Esophagus squamous epithelium (tissue), 5 donors: ENCODE results near the gene PLCB4. TPM values are rescaled to one million over a fixed set of nuclear protein-coding genes. Genes with fewer than 3 reads are reported as not detected.

Experiments used
- DNase-seq: peaks from one replicate; lab custom pipeline; 2025; lab: John Stamatoyannopoulos, UW
- H3K27ac ChIP-seq, 4 donors: fragments of 200-600 bp; sonication (generic); one replicate each; pipeline ENCODE4 v1.5.1; 2016 to 2019; ENCODE audit warnings: mild to moderate bottlenecking in 1 of 4
- H3K27me3 ChIP-seq, 4 donors: fragments of 200-600 bp; sonication (generic); 1 replicate in 3 of 4; 2 replicates in 1 of 4; pipeline versions ENCODE4 v1.5.1 to v1.6.0; 2017 to 2021; ENCODE audit warnings: antibody characterized with exemption in 1 of 4
- H3K36me3 ChIP-seq, 3 donors: fragments of 200-600 bp; sonication (generic); one replicate each; pipeline ENCODE4 v1.5.1; 2016 to 2019
- H3K4me1 ChIP-seq, 3 donors: fragments of 200-600 bp; sonication (generic); one replicate each; pipeline ENCODE4 v1.5.1; 2017 to 2019
- H3K4me3 ChIP-seq, 4 donors: fragments of 200-600 bp; sonication (generic); 1 replicate in 3 of 4; 2 replicates in 1 of 4; pipeline ENCODE4 v1.5.1; 2016 to 2019; ENCODE audit warnings: mild to moderate bottlenecking in 2 of 4, moderate library complexity in 1 of 4
- H3K9me3 ChIP-seq, 3 donors: fragments of 200-600 bp; sonication (generic); one replicate each; pipeline ENCODE4 v1.5.1; 2016 to 2019
- CTCF ChIP-seq, 6 experiments: fragments of 450-650 bp in 4 of 6; fragments of 200-600 bp in 2 of 6; sonication (generic) in 2 of 6; IDR thresholded peaks; one replicate each; pipeline ENCODE4 v1.5.1; 2016 to 2019; ENCODE audit warnings: antibody characterized with exemption in 6 of 6, mild to moderate bottlenecking in 4 of 6, moderate library complexity in 4 of 6
- POLR2A ChIP-seq, 4 donors: fragments of 450-650 bp; IDR thresholded peaks; one replicate each; pipeline ENCODE4 v1.6.1; 2017; ENCODE audit warnings: antibody characterized with exemption in 4 of 4, mild to moderate bottlenecking in 4 of 4, moderate library complexity in 3 of 4
- WGBS, 2 donors: methylation state at CpG; one replicate each; pipeline ENCODE4 v1.1.5; 2018; 5-methylcytosine and 5-hydroxymethylcytosine counted together
- intact Hi-C: fragments of 100-400 bp; cut with DNase I; formaldehyde crosslinking; loops from one replicate; pipeline ENCODE4 v1.15.0; 2022
- total RNA-seq, 4 donors: library from RNA; depleted of rRNA; stranded (reverse); fragments of >200 nt; gene quantifications; one replicate each; pipeline ENCODE4 v1.1.0, GENCODE V29; 2016
- donor health status: DM: yes; HTN: yes; CAD: no.

PLCB4 gene
- total RNA-seq, 4 donors from 2014 or later = 1.1 to 13.7 (median 2.8) TPM

- H3K9me3 ChIP-seq = no peaks in the 10 kb centered on the region
- WGBS, 2 donors = 2 to 14% methylated on average over 8 to 10 of the region's 38 CpGs
- H3K4me3 ChIP-seq = peak overlapping the region in 2 of 4 donors; percentile 19 to 46
- H3K27ac ChIP-seq = no peak overlapping the region
- no peak for DNase-seq
- H3K27me3 ChIP-seq = peaks cover 0 to 88% (median 2%) of the 10 kb centered on the region in 4 donors
- peaks cover 0 to 27% (median 17%) of the 10 kb centered on the region in 3 donors for H3K4me1 ChIP-seq
- H3K36me3 ChIP-seq = no peaks in the 10 kb centered on the region
- TF ChIP-seq CTCF (IDR thresholded peaks at IDR 0.05) (no peak), POLR2A (IDR thresholded peaks at IDR 0.05) (no peak)
- intact Hi-C loops = no loop called here
Observed at GRCh38 chr20:9515741-9516233, 446.9 kb downstream of the PLCB4 start.

GRCh38 chr20:9516234-9516871 lies 447.5 kb downstream of the PLCB4 start:
- intact Hi-C loops = no loop called here
- 24 to 38% methylated on average over 12 to 21 of the region's 28 CpGs for whole genome bisulfite sequencing, 2 donors
- TF ChIP-seq POLR2A (IDR thresholded peaks at IDR 0.05) (no peak), CTCF (IDR thresholded peaks at IDR 0.05) (no peak)
- H3K4me1 ChIP-seq = peaks cover 0 to 27% (median 17%) of the 10 kb centered on the region in 3 donors
- peak overlapping the region in 2 of 4 donors; percentile 19 to 46 for H3K4me3 ChIP-seq
- H3K27me3 ChIP-seq = peaks cover 0 to 86% (median 2%) of the 10 kb centered on the region in 4 donors
- H3K9me3 ChIP-seq = no peaks in the 10 kb centered on the region
- H3K27ac ChIP-seq = no peak overlapping the region
- no peak for DNase-seq
- no peaks in the 10 kb centered on the region for H3K36me3 ChIP-seq

GRCh38 chr20:9517297-9518162 lies 448.6 kb downstream of the PLCB4 start:
- peaks cover 0 to 78% (median 2%) of the 10 kb centered on the region in 4 donors for H3K27me3 ChIP-seq
- no peaks in the 10 kb centered on the region for H3K9me3 ChIP-seq
- peaks cover 0 to 27% (median 17%) of the 10 kb centered on the region in 3 donors for H3K4me1 ChIP-seq
- no peak overlapping the region for H3K4me3 ChIP-seq
- TF ChIP-seq POLR2A (IDR thresholded peaks at IDR 0.05) = no peak
- TF ChIP-seq CTCF (IDR thresholded peaks at IDR 0.05) = no peak
- WGBS, 2 donors = 68 to 72% methylated on average over 8 of the region's 8 CpGs
- no peak for DNase-seq
- no peak overlapping the region for H3K27ac ChIP-seq
- no peaks in the 10 kb centered on the region for H3K36me3 ChIP-seq
- intact Hi-C loops = no loop called here

- Histone ChIP-seq H3K4me3 (no peak overlapping the region), H3K9me3 (no peaks in the 10 kb centered on the region), H3K36me3 (no peaks in the 10 kb centered on the region), H3K27me3 (peaks cover 0 to 66% (median 2%) of the 10 kb centered on the region in 4 donors), H3K27ac (no peak overlapping the region), H3K4me1 (peaks cover 0 to 27% (median 17%) of the 10 kb centered on the region in 3 donors)
- DNase-seq = no peak
- WGBS, 2 donors = 51 to 57% methylated on average over 8 of the region's 8 CpGs
- intact Hi-C loops = no loop called here
- TF ChIP-seq POLR2A (IDR thresholded peaks at IDR 0.05) (no peak), CTCF (IDR thresholded peaks at IDR 0.05) (no peak)
Observed at GRCh38 chr20:9518576-9519175, 449.8 kb downstream of the PLCB4 start.
